NCI-H524 (cell line): ENCODE data around the gene GPR152.
"Not testable (repeated sequence)": the region's sequence is repeated elsewhere in the genome, so short reads cannot be mapped to it uniquely, and the experiment has no call there.

Source experiments
- DNase-seq, 2 experiments: peaks; one replicate each; lab custom pipeline; 2025; lab: John Stamatoyannopoulos, UW

GPR152 gene

DNA sequence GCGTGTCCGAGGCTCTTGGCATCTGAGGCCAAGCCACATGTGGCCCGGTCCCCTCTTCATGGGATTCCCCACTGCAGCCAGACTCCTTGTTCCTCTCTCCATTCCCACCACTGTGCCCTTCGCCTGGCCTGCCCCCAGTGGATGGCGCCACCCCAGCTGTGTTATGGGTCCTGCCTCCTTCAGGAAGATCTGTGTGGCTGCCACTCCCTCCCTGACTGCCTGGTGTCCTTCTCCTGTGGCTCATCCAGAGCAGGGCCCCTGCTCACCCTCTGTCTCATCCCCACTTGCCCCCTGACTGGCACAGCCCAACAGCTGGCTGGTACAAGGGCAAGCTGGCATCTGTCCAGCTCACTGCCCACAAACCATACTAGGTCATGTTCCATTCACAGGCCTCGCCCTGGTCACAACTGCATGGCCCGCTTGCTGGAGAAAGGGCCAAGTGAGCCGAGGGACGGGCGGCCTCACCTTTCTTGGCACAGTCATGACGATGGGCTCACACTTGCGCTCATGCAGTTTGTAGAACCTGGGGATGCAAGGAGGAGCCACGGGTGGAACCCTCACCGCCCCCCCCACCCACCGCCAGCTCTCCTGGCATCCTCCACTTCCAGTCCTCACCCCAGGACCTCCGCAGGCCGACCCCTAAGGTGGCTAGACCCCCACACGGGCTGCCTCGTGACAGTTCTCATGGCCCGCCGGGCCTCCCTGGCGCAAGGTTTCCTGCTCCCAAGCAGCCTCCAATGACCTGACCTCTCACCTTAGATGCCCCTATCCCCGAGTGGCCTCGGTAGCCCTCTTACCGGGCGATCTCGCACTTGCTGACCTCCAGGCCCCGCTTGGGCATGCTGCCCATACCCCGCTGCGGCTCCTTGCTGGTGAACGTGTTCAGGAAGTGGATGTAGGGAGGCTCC, 13.0 kb downstream of the GPR152 start:
- DNase-seq: peak in 1 of 2 experiments; percentile 20

DNA sequence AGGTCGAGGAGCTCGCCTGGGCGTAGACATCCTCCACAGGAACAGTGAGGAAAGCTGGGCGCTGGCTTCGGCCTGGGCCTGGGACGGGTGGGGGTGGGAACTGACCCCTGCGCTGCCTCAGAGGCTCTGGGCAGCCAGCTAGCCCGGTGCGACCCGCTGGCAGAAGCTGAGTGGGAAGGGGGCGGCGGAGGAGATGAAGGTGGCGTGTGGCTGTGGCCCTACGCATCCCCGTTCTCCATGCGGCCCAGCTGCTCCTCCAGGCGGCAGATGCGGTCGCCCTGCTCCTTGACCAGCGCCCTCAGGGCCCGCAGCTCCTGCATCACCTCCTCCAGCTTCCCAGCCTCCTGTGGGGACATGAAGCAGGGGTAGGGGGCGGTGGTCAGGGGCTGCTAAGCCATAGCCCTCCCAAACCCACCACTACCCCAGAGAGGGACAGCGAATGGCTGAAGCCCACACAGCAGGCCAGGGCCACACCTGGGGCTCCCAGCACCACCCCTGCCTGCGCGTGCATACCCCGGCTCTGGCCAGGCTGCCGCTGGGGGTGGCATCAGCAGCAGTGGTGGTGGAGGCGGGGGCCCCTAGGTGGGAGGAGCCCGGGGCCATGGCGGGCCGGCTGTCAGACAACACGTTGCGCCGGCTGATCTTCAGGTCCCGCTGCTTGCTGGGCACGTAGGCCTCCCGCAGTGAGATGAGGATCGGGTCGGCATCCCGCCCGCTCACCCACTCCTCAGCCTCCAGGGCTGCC, 14.2 kb downstream of the GPR152 start:
- no peak for DNase-seq

DNA sequence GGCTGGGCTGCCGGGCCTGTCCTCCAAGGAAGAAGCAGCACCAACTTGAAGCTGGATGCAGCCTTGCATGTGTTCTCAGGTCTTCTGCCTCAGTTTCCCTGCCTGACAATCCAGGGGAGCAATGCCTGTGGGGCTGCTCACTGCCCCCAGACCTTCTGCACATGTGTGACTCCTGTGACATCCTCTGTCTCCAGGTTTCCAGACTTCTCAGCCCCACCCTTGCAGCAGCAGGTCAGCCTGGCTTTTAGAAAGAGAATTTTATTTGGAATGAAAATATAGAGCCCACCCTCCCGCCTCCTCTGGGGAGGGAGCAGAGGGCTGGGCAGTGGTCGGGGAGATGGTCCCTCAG, 14.7 kb downstream of the GPR152 start:
- DNase-seq: no peak

DNA sequence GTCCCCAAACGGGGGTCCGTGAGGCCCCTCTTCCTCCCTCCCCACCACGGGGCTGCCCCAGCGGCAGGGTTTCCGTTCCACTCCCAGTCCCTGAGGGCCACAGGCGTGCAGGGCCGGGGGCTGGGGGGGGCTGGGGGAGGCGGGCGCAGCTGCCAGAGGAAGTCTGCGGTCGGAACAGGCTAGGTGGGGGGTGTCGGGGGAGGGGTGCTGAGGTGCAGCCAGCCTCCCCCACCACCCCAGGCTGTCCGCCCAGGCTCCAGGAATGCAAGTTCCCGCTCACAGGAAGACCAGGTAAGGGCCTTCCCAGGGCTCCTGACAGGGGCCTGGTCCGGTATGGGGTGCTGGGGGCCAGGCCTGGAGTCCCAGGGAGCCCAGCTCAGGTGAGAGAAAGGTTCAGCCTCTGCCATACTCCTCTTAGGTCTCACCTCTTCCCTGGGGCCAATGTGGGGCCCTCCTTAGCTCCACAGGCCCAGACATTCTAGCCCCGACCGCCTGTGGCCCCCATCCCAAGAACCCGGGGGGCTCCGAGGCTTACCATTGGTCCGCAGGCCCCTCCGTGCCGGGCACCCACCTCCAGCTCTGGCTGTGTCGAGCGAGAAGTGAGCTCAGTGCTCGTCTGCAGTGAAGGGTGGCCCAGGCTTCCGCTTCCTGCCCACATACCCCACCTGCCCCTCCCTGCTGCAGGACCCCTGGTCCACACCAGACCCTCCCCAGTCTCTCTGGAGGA, 15.3 kb downstream of the GPR152 start, which contains the start of gene PTPRCAP:
TSS of gene PTPRCAP (minus strand) at position 601 of the 727 bp plus-strand sequence. CDS start at position 538, 63 bp downstream.
- DNase-seq: no peak

DNA sequence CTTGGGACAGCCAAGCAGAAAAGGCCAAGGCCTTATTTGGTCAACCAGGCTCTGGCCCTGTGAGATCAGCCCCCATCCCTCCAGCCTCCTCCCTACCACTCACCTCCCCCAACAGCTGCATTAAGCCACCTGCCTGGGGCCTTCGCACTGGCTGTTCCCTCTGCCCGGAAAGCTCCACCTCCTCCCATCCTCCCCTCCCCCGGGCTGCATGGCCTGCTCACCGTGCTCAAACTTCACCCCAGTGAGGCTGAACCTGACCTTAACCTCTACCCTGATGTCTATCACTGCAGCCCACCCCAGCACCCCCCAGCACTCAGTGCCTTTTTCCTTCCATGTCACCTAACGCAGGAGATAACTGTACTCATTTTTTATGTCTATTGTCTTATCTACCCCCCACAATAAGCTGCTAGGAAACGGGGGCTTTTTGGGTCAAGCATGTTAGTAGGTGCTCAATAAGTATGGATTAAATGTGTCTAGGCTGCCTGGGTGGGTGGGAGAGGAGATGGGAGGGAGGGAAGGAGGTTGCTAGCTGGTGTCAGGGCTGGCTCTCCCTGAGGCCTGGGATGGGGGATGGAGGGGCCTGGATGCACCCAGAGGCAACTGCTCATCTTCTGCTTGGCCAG, 16.0 kb downstream of the GPR152 start:
- no peak for DNase-seq

DNA sequence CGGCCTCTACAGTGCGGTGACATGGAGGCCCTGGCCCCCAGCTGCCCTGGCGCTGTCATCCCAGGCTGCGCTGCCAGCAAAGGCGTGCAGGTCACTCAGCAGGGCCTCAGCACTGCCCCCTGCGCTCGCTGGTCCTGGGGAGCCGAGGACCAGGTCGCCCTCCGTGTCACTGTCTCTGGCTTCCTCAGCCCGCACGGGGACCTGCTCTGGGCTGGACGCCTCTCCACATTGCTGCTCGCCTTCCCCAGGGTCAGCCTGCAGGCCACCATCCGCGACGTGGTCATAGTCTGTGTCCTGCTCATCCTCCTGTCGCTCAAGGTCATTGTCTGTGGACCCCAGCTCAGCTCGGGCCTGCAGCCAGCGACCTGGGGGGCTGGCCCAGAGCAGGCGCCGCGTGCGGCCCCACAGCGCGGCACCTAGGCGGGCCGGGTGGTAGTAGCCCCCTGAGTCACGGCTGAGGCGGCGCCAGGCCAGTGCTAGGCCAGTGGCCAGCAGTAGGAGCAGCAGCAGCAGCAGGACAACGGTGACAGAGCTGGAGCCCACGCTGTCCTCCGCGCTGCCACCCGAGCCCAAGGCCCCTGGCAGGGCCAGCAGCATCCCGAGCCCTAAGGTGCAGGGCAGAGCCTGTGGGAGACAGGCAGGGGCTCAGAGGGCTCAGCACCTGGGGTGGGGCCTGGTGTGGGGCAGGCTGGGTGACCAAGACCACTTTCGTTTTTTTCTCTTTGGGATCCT, 16.6 kb downstream of the GPR152 start:
- no peak for DNase-seq

DNA sequence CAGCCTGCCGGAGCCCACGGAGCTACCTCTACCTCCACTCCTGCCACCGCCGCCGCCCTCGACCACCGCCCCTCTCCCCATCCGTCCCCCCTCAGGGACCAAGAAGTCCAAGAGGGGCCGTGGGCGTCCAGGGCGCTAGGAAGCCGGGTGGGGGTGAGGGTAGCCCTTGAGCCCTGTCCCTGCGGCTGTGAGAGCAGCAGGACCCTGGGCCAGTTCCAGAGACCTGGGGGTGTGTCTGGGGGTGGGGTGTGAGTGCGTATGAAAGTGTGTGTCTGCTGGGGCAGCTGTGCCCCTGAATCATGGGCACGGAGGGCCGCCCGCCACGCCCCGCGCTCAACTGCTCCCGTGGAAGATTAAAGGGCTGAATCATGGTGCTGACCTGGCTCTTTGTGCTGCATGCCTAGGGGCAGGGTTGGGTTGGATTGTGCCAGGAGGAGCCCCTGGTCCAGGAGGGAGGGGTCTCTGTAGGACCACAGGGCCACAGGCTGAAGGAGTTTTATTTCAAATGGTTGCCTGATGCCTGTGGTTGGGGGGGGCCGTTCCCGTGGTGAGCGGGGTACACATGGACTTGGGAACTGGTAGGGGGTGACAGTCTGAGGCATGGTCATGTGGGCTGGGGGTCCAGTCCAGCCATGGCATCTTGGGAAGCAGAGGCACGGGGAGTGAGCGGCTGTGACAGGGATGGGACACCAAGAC, 17.4 kb downstream of the GPR152 start:
- no peak for DNase-seq

DNA sequence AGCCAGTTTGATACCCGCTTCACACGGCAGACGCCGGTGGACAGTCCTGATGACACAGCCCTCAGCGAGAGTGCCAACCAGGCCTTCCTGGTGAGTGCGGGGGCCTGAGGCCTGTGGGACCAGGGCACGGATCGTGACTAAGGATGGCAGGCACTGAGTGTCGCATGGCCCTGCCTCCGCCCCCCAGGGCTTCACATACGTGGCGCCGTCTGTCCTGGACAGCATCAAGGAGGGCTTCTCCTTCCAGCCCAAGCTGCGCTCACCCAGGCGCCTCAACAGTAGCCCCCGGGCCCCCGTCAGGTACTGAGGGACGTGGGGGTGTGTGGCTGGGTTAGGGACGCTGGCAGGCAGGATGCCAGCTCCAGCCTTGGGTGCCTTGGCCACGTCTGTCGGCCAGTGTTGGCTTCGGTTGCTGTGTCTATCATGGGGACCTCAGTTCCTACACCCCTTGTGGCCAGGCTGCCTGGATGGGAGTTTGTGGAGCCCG, 18.1 kb downstream of the GPR152 start:
- no peak for DNase-seq

DNA sequence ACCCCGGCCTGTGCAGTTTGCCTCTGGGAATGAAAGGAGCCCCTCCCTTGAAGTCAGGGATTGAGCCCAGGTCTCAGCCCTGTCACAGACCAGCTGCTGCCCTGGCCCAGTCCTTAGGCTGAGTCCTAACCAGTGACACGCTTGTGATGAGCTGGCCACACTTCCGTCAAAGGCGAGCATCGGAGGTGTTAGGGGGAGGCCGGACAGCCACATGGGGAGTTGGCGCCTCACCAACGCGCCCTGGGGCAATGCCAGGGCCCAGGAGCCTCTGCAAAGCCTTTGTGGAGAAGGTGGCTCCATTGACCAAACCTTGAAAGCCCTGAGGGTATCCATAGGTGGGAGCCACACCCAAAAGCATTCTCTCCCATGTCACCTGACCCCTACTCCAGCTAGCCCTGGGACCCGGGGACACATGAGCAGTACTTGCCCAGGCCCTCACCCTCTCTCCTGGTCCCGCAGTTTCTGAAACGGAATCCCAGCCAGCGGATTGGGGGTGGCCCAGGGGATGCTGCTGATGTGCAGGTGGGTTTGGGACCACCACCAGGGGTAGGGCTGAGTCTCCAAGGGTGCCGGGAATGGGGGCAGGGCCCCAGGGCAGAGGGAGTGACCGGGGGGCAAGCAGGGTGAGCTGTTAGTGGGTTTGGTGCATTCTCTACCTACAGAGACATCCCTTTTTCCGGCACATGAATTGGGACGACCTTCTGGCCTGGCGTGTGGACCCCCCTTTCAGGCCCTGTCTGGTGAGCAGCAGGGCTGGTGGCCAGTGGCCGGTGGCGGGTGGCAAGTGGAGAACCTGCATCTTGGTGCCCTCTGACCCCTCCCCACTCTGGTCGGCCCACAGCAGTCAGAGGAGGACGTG, 18.8 kb downstream of the GPR152 start:
- DNase-seq: no peak

DNA sequence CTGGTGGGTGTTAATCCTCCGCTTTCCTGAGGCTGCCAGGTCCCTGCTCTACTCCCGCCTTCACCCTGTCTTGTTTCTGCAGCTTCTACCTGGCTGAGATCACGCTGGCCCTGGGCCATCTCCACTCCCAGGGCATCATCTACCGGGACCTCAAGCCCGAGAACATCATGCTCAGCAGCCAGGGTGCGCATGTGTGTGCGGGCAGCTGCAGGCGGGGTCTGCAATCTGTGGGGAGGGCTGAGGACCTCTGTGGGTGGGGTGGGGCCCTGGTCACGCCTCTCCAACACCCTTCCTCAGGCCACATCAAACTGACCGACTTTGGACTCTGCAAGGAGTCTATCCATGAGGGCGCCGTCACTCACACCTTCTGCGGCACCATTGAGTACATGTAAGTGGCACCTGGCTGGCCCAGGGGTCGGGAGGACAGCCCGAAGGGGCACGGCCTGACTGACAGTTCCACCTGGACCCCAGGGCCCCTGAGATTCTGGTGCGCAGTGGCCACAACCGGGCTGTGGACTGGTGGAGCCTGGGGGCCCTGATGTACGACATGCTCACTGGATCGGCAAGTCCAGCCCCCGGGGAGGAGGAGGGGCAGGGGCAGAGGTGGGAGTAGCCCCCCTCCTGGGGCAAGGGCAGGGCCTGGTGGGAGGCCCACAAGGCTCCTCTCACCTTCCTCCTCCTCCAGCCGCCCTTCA, 19.7 kb downstream of the GPR152 start:
- DNase-seq: no peak

DNA sequence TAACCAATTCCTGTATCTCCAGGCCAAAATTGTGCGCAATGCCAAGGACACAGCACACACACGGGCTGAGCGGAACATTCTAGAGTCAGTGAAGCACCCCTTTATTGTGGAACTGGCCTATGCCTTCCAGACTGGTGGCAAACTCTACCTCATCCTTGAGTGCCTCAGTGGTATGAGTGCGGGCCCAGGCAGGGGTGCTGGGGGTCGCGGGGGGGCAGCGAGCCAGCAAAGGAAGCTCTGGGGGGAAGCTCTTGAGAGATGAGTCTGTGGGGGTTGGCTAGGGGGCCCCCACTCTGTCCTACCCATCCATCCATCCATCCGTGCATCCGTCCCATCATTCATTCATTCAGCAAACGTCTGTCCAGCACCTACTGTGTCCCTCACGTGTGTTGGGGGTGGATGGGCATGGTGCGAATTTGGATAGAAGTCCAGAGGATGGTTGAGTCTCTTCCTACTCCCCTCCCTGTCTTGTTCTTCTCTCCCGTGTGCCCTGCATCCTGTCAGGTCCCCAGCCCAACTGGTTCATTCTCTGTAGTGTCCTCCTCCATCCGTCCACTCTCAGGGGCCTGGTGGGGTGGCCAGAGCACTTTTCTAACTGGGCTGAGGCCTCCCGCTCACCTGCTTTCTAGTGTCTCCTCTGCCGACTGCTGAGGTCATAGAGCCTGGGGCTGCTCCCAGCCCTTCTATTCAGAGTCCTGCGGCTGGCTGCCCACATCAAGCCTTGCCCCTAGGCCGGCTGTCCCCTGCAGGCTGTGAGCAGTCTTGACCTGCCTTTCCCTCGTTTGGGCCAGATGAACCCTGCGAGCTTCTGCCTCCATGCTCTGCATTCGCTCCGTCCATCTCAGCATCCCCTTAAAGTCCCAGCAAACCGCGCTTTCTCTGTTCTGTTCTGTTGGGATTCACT, 20.9 kb downstream of the GPR152 start:
- DNase-seq: no peak

DNA sequence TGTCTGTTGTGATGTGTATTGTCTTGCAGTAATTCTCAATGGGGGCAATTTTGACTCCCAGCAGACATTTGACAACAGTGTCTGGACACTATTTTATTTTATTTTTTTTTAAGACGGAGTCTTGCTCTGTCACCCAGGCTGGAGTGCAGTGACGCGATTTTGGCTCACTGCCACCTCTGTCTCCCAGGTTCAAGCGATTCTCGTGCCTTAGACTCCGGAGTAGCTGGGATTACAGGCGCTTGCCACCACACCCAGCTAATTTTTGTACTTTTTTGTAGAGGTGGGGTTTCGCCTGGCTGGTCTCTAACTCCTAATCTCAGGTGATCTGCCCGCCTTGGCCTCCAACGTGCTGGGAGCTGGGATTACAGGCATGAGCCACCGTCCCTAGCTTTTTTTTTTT, 22.8 kb downstream of the GPR152 start:
- DNase-seq: no peak

DNA sequence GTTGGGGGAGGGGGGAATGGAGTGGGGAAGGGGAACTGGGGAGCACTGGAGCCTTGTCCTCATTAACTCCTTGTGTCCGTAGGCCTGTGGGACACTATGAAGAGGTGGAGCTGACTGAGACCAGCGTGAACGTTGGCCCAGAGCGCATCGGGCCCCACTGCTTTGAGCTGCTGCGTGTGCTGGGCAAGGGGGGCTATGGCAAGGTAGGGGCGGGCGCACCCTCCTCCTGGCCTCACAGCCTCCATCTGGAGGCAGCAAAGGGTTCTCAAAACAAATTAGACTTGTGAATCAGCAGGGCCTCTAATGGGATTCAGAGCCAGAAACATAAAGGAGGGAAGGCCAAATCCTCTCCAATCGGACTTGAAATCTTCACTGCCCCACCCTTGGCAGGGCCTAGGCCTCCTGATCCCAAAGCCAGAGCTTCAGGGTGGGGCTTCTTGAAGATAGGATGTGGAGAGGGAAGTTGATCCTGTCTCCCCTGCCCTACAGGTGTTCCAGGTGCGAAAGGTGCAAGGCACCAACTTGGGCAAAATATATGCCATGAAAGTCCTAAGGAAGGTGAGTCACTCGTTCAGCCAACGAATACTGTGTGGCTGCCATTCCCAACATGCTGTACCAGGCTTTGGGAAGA, 23.4 kb downstream of the GPR152 start:
- DNase-seq: no peak

DNA sequence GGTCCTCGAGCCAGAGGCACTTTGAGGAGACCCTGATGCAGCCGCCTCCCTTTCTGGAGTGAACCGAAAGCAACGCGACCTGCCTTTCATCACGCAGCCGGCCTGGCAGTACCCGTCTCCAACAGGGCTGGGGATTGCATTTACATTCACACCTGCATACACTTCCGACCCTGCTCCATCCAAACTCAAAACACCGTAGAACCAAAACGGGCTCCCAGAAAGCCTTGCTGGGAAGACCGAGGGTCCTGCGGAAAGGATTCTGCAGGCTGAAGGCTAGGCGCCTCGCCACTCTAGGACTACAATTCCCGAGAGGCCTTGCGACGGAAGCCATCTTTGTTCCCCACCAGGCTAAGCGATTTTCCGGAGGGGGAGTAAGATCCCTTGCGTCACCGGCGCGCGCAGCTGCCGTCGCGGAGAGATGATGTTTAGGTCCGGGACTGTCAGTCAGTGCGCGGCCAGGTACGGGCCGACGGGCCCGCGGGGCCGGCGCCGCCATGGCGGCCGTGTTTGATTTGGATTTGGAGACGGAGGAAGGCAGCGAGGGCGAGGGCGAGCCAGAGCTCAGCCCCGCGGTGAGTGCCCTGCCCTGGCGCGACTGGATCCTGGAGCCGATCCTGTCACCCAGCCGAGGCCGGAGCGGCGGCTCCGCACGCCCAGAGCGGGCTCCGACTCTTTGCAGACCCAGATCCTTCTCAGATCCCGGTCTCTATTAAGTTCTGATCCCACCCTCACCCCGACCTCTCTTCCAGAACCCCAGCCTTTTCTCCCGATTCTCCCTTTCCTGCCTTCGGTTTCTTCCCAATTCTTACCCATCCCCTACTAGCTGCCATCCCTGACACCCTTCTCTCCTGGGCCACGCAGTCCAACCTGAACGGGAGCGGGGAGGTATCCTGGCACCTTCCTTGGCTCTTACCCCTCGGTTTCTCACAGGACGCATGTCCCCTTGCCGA, 24.2 kb downstream of the GPR152 start, which contains the start of gene RPS6KB2:
TSS of gene RPS6KB2 (plus strand) at position 443 of the 950 bp plus-strand sequence. CDS start at position 495, 52 bp downstream.
- DNase-seq: peak; percentile 90 to 97

DNA sequence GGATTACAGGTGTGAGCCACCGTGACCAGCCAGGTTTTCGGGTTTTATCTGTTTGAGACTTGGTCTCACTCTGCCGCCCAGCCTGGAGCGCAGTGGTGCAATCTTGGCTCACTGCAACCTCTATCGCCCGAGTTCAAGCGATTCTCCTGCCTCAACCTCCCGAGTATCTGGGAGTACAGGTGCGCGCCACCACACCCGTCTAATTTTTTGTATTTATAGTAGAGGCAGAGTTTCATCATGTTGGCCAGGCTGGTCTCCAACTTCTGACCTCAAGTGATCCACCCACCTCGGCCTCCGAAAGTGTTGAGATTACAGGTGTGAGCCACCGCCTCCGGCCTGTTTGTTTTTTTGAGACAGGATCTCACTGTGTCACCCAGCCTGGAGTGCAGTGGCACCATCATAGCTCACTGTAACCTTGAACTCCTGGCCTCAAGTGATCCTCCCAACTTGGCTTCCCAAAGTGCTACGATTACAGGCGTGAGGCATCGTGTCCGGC, 25.1 kb downstream of the GPR152 start:
- not testable (repeated sequence) for DNase-seq
